Measurements from ENCODE around the gene SH3PXD2A.

SH3PXD2A gene

DNA sequence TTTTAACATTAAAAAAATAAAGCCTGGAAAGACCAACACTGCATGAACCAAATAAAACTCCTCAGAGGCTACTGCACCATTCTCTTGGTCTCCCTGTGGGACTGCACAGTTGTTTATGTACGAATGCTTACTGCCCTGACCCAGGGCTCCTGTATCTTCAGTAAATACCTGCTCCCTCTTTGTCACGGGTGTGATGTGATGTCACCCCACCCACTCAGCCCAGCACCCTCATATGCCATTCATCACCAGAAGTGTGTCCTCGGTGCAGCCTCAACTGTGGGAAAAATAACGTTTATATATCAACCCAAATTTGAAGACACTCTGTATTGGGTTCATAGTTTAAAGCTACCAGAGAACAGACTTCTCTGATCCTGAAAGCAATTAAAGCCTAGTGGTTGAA is 14.0 kb upstream of the SH3PXD2A start:
- no peak for DNase-seq (ENCODE audit: low spot score in 2 of 2)
- H3K4me1 Mint-ChIP-seq: no peaks in the 10 kb centered on the region
- H3K27ac Mint-ChIP-seq: no peak overlapping the region
- H3K36me3 Mint-ChIP-seq: peaks cover 12% of the 10 kb centered on the region
- no peaks in the 10 kb centered on the region for H3K27me3 Mint-ChIP-seq
- no peak for ATAC-seq (ENCODE audit: low read depth)
- H3K4me3 Mint-ChIP-seq: no peak overlapping the region
- H3K9me3 Mint-ChIP-seq: peaks cover 10% of the 10 kb centered on the region

DNA sequence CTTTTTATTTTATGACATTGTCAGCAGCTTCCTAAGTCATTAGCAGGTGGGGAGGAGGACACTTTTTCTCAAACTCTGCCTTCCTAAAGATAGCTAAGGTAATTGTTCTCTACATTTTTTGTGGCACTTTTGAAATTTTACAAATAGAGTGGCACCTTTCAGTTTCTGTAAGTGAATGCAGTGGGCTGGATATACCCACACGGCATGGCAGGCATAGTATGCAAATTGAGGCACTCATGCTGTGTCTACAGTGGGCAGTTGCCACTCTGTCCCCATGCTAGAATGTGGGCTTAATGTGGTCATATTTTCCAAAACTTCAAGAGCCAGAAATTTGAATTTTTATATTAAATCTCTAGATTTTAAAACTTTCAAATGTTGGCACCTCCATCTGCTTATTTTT is 12.8 kb upstream of the SH3PXD2A start:
- H3K36me3 Mint-ChIP-seq: peaks cover 15% of the 10 kb centered on the region
- H3K4me1 Mint-ChIP-seq: no peaks in the 10 kb centered on the region
- H3K27me3 Mint-ChIP-seq: no peaks in the 10 kb centered on the region
- no peak overlapping the region for H3K27ac Mint-ChIP-seq
- no peak for DNase-seq (ENCODE audit: low spot score in 2 of 2)
- peaks cover 15% of the 10 kb centered on the region for H3K9me3 Mint-ChIP-seq
- ATAC-seq (ENCODE audit: low read depth): no peak
- H3K4me3 Mint-ChIP-seq: no peak overlapping the region

DNA sequence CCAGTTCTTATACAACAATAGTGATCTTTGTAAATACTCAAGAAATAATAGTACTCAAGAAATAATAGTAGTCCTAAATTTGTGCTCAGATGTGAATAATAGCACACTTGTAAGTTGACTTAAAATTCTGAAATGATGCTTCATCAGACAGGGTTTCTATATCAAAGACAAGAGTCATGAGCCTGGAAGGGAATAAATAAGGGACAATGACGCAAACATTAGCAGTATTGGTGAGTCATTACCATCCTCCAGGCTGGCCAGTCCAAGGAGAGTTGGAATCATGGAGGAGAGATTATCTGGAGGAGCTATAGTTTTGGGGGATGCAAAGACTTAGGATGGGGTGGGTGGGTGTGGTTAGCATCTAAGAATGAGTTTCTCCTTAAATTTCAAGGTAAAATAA is 6.1 kb upstream of the SH3PXD2A start:
- Mint-ChIP-seq H3K27me3 (peaks cover 13% of the 10 kb centered on the region), H3K4me3 (no peak overlapping the region), H3K4me1 (no peaks in the 10 kb centered on the region), H3K36me3 (peaks cover 13% of the 10 kb centered on the region), H3K9me3 (peaks cover 15% of the 10 kb centered on the region), H3K27ac (no peak overlapping the region)
- no peak for ATAC-seq (ENCODE audit: low read depth)
- no peak for DNase-seq (ENCODE audit: low spot score in 2 of 2)

DNA sequence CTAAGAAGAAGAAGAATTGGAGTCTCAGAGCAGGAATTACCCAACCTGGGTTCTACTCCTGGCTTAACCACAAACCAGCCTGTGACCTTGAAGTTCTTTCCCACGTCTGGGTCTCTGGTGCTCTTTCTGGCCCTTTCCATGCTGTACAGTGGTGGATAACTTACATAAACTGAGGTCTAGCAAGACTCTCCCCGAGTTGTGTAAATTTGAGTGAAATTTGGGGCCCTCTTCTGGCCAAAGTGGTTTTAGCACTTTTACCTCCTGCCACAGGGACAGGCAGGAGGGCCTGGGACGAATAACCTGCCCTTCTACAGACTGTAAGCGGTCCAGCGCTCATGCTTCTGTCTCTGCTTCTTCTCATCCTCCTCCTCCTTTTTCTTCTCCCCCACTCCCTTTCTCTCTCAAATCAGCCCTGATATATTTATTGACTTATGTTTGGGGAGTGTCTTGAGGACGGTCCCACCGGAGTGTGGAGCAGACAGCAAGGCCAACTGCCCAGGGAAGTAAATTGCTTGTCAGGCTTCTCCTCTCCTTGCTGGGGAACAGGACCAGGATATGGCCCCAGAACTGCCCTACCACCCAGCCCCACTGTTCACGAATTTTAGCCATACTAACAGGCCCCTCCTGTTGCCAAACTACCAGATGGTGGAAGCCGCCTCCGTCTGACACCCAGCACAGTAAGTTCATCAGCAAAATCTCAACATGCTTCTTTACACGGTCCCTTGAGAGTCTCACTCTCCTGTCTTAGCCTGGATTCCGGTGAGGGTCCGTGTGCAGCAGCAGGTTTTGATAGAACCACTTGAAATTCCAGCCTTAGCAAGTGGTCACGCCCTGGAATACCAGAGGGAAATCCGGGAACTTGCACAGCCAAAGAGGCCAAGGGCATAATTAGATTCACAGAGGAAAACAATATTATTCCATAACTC is 4.0 kb upstream of the SH3PXD2A start:
- H3K36me3 Mint-ChIP-seq: peaks cover 5% of the 10 kb centered on the region
- H3K27ac Mint-ChIP-seq: no peak overlapping the region
- H3K9me3 Mint-ChIP-seq: peaks cover 5% of the 10 kb centered on the region
- peaks cover 19% of the 10 kb centered on the region for H3K27me3 Mint-ChIP-seq
- no peak overlapping the region for H3K4me3 Mint-ChIP-seq
- ATAC-seq (ENCODE audit: low read depth): peak; percentile 71
- H3K4me1 Mint-ChIP-seq: peaks cover 4% of the 10 kb centered on the region
- peak; percentile 40 to 56 for DNase-seq (ENCODE audit: low spot score in 2 of 2)

DNA sequence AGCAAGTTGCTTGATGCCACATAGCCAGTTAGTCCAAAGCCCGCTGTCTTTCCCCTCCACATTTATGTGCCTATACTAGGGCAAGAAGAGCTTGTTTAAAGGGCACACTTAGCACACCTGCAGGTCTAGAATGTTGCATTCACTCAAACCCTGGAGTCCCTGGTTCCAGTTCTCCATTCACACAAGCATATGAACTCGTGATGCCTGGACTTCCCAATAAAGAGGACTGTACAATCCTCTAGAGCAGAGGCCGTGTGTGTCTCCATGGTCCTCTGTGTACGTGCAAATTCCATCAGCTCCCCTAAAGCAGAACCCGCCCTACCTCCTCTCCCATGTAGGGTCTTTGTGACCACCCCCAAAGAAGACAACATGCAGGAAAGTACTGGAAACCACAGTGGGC is 3.0 kb upstream of the SH3PXD2A start:
- Mint-ChIP-seq H3K4me1 (peaks cover 8% of the 10 kb centered on the region), H3K9me3 (no peaks in the 10 kb centered on the region), H3K4me3 (no peak overlapping the region), H3K36me3 (no peaks in the 10 kb centered on the region), H3K27me3 (peaks cover 25% of the 10 kb centered on the region), H3K27ac (no peak overlapping the region)
- ATAC-seq (ENCODE audit: low read depth): no peak
- DNase-seq (ENCODE audit: low spot score in 2 of 2): no peak

DNA sequence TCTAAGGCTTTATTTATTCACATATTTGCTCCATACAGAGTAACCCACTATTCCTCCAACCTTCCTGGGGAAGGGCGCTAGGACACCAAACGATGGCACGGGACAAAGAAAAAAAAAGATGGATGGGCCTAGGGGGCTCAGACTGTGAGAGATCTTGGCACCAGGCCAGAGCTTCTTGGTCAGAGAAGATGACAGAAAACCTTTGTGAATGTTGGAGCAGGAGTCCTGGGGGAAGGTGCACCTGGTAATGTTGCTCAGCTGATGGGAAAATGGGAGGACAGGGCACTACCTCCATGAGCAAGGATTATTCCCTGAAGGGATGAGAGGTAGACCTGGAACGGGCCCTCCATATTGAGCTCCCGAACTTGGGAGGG is 1.4 kb upstream of the SH3PXD2A start:
- H3K36me3 Mint-ChIP-seq: no peaks in the 10 kb centered on the region
- ATAC-seq (ENCODE audit: low read depth): no peak
- peaks cover 27% of the 10 kb centered on the region for H3K27me3 Mint-ChIP-seq
- no peak overlapping the region for H3K27ac Mint-ChIP-seq
- no peak overlapping the region for H3K4me3 Mint-ChIP-seq
- DNase-seq (ENCODE audit: low spot score in 2 of 2): no peak
- H3K4me1 Mint-ChIP-seq: peaks cover 8% of the 10 kb centered on the region
- H3K9me3 Mint-ChIP-seq: no peaks in the 10 kb centered on the region

DNA sequence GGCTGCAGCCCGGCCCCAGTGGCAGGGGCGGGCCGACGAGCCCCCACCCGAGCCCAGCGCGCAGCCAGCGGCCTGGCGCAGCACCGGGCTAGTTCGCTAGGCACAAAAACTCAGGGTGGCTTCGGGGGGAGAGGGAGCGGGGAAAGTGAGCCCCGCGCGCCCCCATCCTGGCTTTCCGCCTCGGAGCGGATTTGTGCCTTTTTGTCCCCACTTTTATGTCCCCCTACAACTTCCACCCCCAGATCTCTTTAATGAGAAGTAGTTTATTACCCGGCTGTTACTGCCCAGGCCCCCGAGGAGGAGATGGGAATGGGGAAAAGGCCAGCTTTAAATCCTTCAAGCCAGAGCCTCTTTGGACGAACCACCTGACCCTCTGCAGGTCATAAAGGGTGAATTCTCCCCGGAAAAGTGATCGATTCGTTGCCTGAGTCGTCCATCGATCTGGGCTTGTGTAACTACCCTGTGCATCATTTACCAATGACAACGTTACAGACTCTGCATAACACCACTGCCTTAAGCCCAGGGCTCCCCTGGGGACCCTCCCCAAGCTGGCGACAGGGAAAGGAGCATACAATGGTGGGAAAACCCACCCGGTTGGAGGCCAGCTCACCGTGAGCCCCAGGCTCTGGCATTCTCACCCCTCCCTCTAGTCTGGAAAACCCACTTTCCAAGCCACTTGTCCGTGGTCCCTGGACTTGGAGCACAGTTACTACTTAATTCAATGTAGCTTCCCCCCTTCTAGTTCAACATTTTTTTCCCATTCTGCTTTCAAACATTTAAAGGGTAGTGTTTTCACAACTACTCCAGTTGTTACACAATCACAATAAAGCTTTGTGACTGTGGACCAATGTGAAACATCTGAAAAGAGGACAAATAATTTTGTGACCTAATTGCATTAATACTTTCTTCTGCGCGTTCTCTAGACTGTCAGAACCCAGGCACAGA is 748 bp upstream of the SH3PXD2A start:
- Mint-ChIP-seq H3K4me3 (peak overlapping the region; percentile 22), H3K27me3 (peaks cover 27% of the 10 kb centered on the region)
- no peak for DNase-seq (ENCODE audit: low spot score in 2 of 2)

DNA sequence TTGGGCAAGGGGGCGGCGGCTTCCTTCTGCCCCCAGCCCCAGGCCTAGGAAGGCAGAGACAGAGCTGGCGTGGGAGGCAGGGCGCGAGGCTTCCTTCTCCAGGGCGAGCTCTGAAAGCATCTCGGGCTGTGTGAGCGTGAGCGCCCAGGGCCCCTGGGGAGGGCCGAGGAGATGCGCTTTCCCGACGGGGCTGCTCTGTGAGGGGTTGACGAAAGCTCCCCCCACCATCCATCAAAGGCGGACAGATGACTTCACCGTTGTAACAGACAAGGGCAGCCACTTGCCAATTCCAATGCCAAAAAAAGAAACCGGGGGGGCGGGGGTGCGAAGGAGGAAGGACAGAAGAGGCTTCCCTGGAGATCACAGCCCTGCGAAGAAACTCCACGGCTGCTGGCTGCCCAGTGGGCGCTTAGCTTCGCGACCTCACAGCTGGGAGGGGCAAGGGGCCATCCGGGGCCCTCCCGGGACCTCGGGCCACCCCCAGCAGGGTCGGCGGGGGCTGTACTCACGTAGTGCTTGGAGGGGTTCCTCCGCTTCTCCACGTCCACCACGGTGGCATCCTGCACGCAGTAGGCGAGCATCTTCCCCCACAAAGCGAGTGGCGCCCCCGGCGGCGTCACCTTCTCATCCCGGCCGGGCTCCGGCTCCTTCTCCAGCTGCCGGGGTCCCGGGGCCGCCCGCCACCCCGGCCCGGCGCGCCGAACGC is 537 bp downstream of the SH3PXD2A start:
- Mint-ChIP-seq H3K36me3 (no peaks in the 10 kb centered on the region), H3K9me3 (no peaks in the 10 kb centered on the region), H3K4me3 (peak overlapping the region; percentile 75), H3K27me3 (peaks cover 33% of the 10 kb centered on the region), H3K4me1 (peaks cover 8% of the 10 kb centered on the region), H3K27ac (no peak overlapping the region)
- ATAC-seq (ENCODE audit: low read depth): peak; percentile 49
- no peak for DNase-seq (ENCODE audit: low spot score in 2 of 2)

More for the DNA sequence above, 748 bp upstream of the SH3PXD2A start:
- no peak overlapping the region for H3K27ac Mint-ChIP-seq
- no peak for ATAC-seq (ENCODE audit: low read depth)
- no peaks in the 10 kb centered on the region for H3K9me3 Mint-ChIP-seq
- peaks cover 8% of the 10 kb centered on the region for H3K4me1 Mint-ChIP-seq
- no peaks in the 10 kb centered on the region for H3K36me3 Mint-ChIP-seq

DNA sequence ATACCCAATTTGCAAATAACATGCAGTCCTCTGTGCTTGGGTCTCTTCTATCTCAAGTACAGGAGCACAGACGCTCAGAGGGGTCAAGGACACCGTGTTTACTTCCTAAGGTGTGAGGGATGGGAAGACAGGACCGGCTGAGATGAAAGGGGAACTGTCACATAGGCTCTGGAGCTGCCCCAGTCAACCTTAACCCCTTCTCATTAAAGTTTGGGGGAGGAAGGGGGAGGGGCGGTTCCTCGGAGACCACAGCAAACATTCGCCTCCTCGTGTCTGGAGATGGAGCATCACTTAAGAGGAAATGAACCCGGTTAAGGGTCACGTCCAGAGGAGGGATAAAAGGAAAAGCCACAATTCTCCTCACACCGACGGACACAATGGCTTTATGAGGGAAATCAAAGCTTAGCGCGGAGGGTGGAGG is 1.1 kb downstream of the SH3PXD2A start:
- no peak overlapping the region for H3K27ac Mint-ChIP-seq
- no peaks in the 10 kb centered on the region for H3K9me3 Mint-ChIP-seq
- H3K36me3 Mint-ChIP-seq: no peaks in the 10 kb centered on the region
- ATAC-seq (ENCODE audit: low read depth) (peak; percentile 33), DNase-seq (ENCODE audit: low spot score in 2 of 2) (no peak)
- H3K4me3 Mint-ChIP-seq: peak overlapping the region; percentile 75
- peaks cover 30% of the 10 kb centered on the region for H3K27me3 Mint-ChIP-seq
- H3K4me1 Mint-ChIP-seq: peaks cover 8% of the 10 kb centered on the region

DNA sequence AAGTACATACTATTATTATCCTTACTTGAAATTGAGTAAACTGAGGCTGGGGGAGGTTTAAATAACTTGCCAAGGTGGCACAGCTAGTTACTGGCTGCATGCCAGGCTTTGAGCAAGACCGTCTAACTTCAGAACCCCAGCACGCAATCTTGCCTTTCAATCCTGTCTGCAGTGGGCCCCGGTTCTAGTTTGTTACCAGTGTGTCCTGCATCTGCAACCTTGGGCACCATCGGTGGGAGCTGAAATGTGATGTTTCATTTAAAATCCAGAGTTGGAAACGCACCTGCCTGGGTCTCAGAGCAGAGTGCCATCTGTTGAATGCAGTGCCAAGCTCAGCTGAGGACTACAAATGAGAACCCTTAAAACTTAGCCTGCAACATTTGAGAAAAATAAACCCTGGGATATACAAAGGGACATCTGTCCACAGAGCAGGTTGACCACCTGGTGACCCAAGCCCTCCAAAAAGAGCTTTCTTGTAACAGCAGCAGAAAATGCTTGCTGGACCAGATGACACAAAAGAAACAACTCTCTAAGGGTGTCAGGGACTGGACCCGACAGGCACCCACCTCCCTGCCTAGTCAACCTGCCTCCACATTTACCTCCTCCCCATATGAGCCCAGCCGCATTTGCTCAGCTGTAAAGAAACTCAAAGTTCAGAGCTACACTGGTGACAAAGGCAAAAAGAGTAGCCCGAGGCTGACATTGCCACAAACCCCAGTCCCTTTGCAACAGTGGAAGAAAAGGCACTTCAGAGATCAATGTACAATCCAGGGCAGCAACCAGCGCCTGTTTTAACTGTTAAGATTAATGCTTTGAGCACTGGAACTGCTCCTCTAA is 1.7 kb downstream of the SH3PXD2A start:
- DNase-seq (ENCODE audit: low spot score in 2 of 2) (no peak), ATAC-seq (ENCODE audit: low read depth) (no peak)
- Mint-ChIP-seq H3K9me3 (no peaks in the 10 kb centered on the region), H3K36me3 (no peaks in the 10 kb centered on the region), H3K27me3 (peaks cover 30% of the 10 kb centered on the region), H3K4me1 (peaks cover 8% of the 10 kb centered on the region), H3K27ac (no peak overlapping the region), H3K4me3 (peak overlapping the region; percentile 75)

DNA sequence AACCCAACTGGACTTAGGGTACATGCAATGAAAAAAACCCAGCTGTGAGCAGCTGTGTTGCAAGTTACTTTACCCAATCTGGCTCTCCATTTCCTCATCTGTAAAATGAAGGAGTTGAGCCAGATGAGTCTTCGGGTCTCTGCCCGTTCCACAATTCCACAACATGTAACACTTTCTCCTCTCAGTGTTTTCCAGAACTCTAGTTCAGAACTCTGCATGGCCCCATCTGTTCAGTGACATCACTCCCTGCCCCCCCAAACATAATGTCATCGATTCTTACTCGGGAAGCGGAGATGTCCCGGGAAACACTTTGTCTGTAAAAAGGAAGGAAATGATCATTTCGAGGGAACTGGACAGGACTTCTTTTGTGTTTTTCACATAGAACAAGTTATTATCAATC is 2.5 kb downstream of the SH3PXD2A start:
- Mint-ChIP-seq H3K9me3 (no peaks in the 10 kb centered on the region), H3K36me3 (no peaks in the 10 kb centered on the region)

DNA sequence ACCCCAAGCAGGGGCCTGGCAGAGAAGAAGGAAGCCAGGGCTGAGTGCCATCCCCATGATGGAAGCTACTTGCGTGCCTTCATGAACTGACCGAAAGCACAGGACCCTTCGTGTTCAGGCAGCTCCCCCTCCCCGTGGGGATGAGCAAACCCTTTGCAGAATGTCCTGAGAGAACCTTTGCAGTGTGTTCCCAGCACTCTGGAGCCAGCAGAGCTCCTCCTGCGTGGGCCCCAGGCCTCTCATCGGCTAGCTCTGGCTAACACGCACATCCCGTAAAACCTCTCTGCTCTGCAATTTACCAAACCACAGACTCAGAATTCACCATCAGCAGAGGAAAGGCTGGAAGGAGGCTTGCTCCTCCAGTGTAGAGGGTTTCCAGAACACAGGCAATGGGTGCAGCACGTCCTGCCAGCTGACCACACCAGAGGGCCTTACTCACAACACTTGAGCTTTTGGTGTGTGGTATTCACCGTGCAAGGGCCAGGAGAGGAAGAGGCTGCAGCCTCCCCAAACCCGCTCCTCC is 3.1 kb downstream of the SH3PXD2A start:
- Mint-ChIP-seq H3K27ac (no peak overlapping the region), H3K4me1 (peaks cover 8% of the 10 kb centered on the region), H3K36me3 (no peaks in the 10 kb centered on the region), H3K27me3 (peaks cover 31% of the 10 kb centered on the region), H3K4me3 (no peak overlapping the region), H3K9me3 (no peaks in the 10 kb centered on the region)
- DNase-seq (ENCODE audit: low spot score in 2 of 2): no peak
- ATAC-seq (ENCODE audit: low read depth): no peak

More for the DNA sequence above, 2.5 kb downstream of the SH3PXD2A start:
- no peak for DNase-seq (ENCODE audit: low spot score in 2 of 2)
- Mint-ChIP-seq H3K4me3 (no peak overlapping the region), H3K27ac (no peak overlapping the region), H3K27me3 (peaks cover 33% of the 10 kb centered on the region), H3K4me1 (peaks cover 8% of the 10 kb centered on the region)
- no peak for ATAC-seq (ENCODE audit: low read depth)

DNA sequence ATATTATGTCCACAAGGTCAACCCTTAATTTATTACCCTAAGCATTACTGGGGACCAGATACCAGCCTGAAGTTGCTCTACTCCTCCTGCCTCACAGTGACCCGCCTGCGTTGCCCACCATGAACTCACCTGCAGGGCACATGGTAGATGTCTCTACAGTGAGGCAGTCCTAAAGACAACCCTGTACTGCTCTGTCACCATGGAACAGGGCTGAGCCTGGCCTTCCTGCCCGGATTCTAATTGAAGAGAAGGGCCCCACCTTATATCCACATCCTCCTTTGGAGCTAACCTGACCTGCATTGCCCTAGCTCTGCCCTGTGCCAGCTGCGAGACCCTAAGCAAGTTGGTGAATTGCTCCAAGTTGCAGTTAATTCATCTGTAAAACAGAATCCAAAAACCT is 4.1 kb downstream of the SH3PXD2A start:
- H3K27ac Mint-ChIP-seq: no peak overlapping the region
- ATAC-seq (ENCODE audit: low read depth): no peak
- H3K36me3 Mint-ChIP-seq: no peaks in the 10 kb centered on the region
- no peaks in the 10 kb centered on the region for H3K9me3 Mint-ChIP-seq
- H3K4me1 Mint-ChIP-seq: peaks cover 8% of the 10 kb centered on the region
- H3K4me3 Mint-ChIP-seq: no peak overlapping the region
- peaks cover 23% of the 10 kb centered on the region for H3K27me3 Mint-ChIP-seq
- no peak for DNase-seq (ENCODE audit: low spot score in 2 of 2)
